Sigmoid colon (tissue), 7 donors: ENCODE results near the gene OR5AN1. TPM values are rescaled to one million over a fixed set of nuclear protein-coding genes. Genes with fewer than 3 reads are reported as not detected.

Experiments
- DNase-seq: peaks from one replicate; pipeline ENCODE4 v3.0.0-alpha.2; 2019
- H3K27ac ChIP-seq, 4 donors: fragments of 200-600 bp; sonication (generic); one replicate each; pipeline ENCODE4 v1.5.1; 2016 to 2019; ENCODE audit warnings: mild to moderate bottlenecking in 1 of 4
- H3K27me3 ChIP-seq, 3 donors: fragments of 200-600 bp; sonication (generic); one replicate each; pipeline ENCODE4 v1.5.1; 2019; ENCODE audit warnings: mild to moderate bottlenecking in 1 of 3
- H3K36me3 ChIP-seq, 4 donors: fragments of 200-600 bp; sonication (generic); one replicate each; pipeline ENCODE4 v1.5.1; 2016 to 2019
- H3K4me1 ChIP-seq, 4 donors: fragments of 200-600 bp; sonication (generic); one replicate each; pipeline ENCODE4 v1.5.1; 2017 to 2019
- H3K4me3 ChIP-seq, 4 donors: fragments of 200-600 bp; sonication (generic); one replicate each; pipeline ENCODE4 v1.5.1; 2017 to 2019; ENCODE audit warnings: mild to moderate bottlenecking in 2 of 4, moderate library complexity in 1 of 4
- H3K9me3 ChIP-seq, 4 donors: fragments of 200-600 bp in 3 of 4; sonication (generic) in 3 of 4; one replicate each; pipeline versions ENCODE4 v1.5.1 to v1.6.1; 2013 to 2019
- EP300 ChIP-seq, 4 donors: sonication (generic); formaldehyde crosslinking; IDR thresholded peaks; one replicate each; pipeline ENCODE4 v1.6.1; 2017; ENCODE audit warnings: antibody characterized with exemption in 4 of 4
- POLR2A ChIP-seq, 2 donors: fragments of 450-650 bp; IDR thresholded peaks; one replicate each; pipeline ENCODE4 v1.6.1; 2016; ENCODE audit warnings: antibody characterized with exemption in 2 of 2, mild to moderate bottlenecking in 2 of 2, moderate library complexity in 2 of 2
- POLR2AphosphoS5 ChIP-seq, 4 donors: sonication (generic); formaldehyde crosslinking; IDR thresholded peaks; one replicate each; pipeline ENCODE4 v1.6.1; 2017; ENCODE audit warnings: antibody characterized with exemption in 4 of 4
- WGBS, 2 donors: extraction: QIAGEN DNeasy Blood & Tissue Kit; methylation state at CpG; one replicate each; pipeline ENCODE4 v1.1.7; 2013; 5-methylcytosine and 5-hydroxymethylcytosine counted together
- intact Hi-C: fragments of 100-400 bp; cut with DNase I; formaldehyde crosslinking; loops from one replicate; pipeline ENCODE4 v1.15.1; 2023
- polyA plus RNA-seq, 3 donors: library from polyadenylated mRNA; stranded (reverse); fragments of 200-250 nt; gene quantifications; one replicate each; pipeline ENCODE4 v1.2.3, GENCODE V29; 2013
- total RNA-seq, 4 donors: library from RNA; depleted of rRNA; stranded (reverse); fragments of >200 nt; gene quantifications; one replicate each; pipeline ENCODE4 v1.1.0, GENCODE V29; 2016
- TF ChIP-seq, protein P1 (sequence below), 4 experiments: fragments of 450-650 bp in 3 of 4; fragments of 200-600 bp in 1 of 4; IDR thresholded peaks; one replicate each; pipeline ENCODE4 v1.5.1; 2016 to 2019; ENCODE audit warnings: antibody characterized with exemption in 4 of 4, mild to moderate bottlenecking in 3 of 4, moderate library complexity in 2 of 4
- donor health status: healthy with polysubstance abuse.
- donor health status: Bipolar disorder and iron deficiency.
- donor health status: healthy.

Gene OR5AN1
- total and polyA plus RNA-seq, 7 donors = not detected

DNA sequence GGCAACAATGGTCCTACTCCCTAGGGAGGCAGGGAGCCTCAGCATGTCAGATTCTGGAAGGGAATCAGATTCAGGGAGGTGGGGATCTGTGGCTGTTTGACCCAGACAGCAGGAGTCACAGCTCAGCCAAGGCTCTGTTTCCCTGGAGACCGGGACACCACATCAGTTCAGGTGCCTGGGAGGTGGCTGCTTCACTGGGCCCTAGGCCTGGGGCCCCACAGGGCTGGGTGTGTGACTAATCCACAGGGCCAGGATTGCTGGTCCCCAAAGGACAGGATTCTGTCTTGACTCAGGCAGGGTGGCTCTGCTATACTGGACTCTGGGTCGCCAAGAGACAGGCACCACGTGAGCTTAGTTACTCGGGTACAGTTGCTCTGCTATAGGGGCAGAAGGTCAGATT, 3.5 kb upstream of the OR5AN1 start:
- TF ChIP-seq POLR2AphosphoS5 (IDR thresholded peaks at IDR 0.05) (no peak), EP300 (IDR thresholded peaks at IDR 0.05) (no peak), POLR2A (IDR thresholded peaks at IDR 0.05) (no peak)
- TF ChIP-seq, protein P1, sequence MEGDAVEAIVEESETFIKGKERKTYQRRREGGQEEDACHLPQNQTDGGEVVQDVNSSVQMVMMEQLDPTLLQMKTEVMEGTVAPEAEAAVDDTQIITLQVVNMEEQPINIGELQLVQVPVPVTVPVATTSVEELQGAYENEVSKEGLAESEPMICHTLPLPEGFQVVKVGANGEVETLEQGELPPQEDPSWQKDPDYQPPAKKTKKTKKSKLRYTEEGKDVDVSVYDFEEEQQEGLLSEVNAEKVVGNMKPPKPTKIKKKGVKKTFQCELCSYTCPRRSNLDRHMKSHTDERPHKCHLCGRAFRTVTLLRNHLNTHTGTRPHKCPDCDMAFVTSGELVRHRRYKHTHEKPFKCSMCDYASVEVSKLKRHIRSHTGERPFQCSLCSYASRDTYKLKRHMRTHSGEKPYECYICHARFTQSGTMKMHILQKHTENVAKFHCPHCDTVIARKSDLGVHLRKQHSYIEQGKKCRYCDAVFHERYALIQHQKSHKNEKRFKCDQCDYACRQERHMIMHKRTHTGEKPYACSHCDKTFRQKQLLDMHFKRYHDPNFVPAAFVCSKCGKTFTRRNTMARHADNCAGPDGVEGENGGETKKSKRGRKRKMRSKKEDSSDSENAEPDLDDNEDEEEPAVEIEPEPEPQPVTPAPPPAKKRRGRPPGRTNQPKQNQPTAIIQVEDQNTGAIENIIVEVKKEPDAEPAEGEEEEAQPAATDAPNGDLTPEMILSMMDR (IDR thresholded peaks at IDR 0.05) = no peak
- H3K36me3 ChIP-seq = no peaks in the 10 kb centered on the region
- intact Hi-C loops = loop anchor here (5.0 kb wide), 1 partner anchor 33 kb away; no protein-coding TSS in a partner anchor
- WGBS, 2 donors = 75 to 86% methylated on average over 4 of the region's 4 CpGs
- H3K4me1 ChIP-seq = no peaks in the 10 kb centered on the region
- H3K27ac ChIP-seq = no peak overlapping the region
- H3K4me3 ChIP-seq = no peak overlapping the region
- no peaks in the 10 kb centered on the region for H3K9me3 ChIP-seq
- DNase-seq = no peak
- H3K27me3 ChIP-seq = no peaks in the 10 kb centered on the region

DNA sequence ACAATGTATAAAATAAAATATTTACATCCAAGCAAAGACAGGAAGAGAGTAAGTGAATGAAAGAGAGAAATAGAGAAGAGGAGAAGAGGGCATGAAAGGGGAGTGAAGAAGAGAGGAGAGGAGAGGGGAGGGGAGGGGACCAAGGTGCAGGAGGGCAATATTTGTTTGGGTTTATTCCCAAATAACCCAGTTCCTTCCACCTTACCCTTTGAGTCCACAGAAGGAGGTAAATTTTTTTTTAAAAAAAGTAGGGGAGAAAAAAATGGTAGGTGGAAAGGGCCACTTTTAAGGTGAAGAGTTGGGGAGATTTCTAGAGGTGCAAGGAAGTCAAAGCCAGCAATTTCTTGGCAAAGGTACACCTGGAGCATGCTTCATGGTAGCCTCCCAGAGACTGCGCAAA, 2.1 kb upstream of the OR5AN1 start:
- Histone ChIP-seq H3K4me3 (no peak overlapping the region), H3K27me3 (no peaks in the 10 kb centered on the region), H3K4me1 (no peaks in the 10 kb centered on the region), H3K27ac (no peak overlapping the region), H3K9me3 (no peaks in the 10 kb centered on the region), H3K36me3 (no peaks in the 10 kb centered on the region)
- no peak for DNase-seq
- intact Hi-C loops = loop anchor here (5.0 kb wide), 1 partner anchor 34 kb away; no protein-coding TSS in a partner anchor
- 98 to 99% methylated on average over 1 of the region's 1 CpG for WGBS, 2 donors
- no peak for TF ChIP-seq POLR2A (IDR thresholded peaks at IDR 0.05)
- TF ChIP-seq, protein P1 (IDR thresholded peaks at IDR 0.05) = no peak
- no peak for TF ChIP-seq EP300 (IDR thresholded peaks at IDR 0.05)
- no peak for TF ChIP-seq POLR2AphosphoS5 (IDR thresholded peaks at IDR 0.05)

GRCh38 chr11:59358020-59358419, 675 bp upstream of the OR5AN1 start:
- no peak overlapping the region for H3K27ac ChIP-seq
- H3K4me3 ChIP-seq = no peak overlapping the region
- intact Hi-C loops = loop anchor here (5.0 kb wide), 1 partner anchor 36 kb away; no protein-coding TSS in a partner anchor
- H3K9me3 ChIP-seq = no peaks in the 10 kb centered on the region
- no peak for DNase-seq
- no peaks in the 10 kb centered on the region for H3K4me1 ChIP-seq
- no peaks in the 10 kb centered on the region for H3K36me3 ChIP-seq
- no peaks in the 10 kb centered on the region for H3K27me3 ChIP-seq
- TF ChIP-seq POLR2AphosphoS5 (IDR thresholded peaks at IDR 0.05) (no peak), POLR2A (IDR thresholded peaks at IDR 0.05) (no peak), EP300 (IDR thresholded peaks at IDR 0.05) (no peak)
- TF ChIP-seq, protein P1 (IDR thresholded peaks at IDR 0.05) = no peak

- Histone ChIP-seq H3K36me3 (no peaks in the 10 kb centered on the region), H3K27ac (no peak overlapping the region), H3K27me3 (no peaks in the 10 kb centered on the region), H3K9me3 (peaks cover 0 to 3% (median 0%) of the 10 kb centered on the region in 4 donors), H3K4me1 (no peaks in the 10 kb centered on the region), H3K4me3 (no peak overlapping the region)
- intact Hi-C loops = no loop called here
- TF ChIP-seq EP300 (IDR thresholded peaks at IDR 0.05) (no peak), POLR2AphosphoS5 (IDR thresholded peaks at IDR 0.05) (no peak), POLR2A (IDR thresholded peaks at IDR 0.05) (no peak)
- TF ChIP-seq, protein P1 (IDR thresholded peaks at IDR 0.05) = no peak
- DNase-seq = no peak
Observed at GRCh38 chr11:59365232-59366018, 6.7 kb downstream of the OR5AN1 start.
